ENCODE measurements around the gene FHOD3. TPM values are rescaled to one million over a fixed set of nuclear protein-coding genes. Genes with fewer than 3 reads are reported as not detected.
"Not testable (repeated sequence)": the region's sequence is repeated elsewhere in the genome, so short reads cannot be mapped to it uniquely, and the experiment has no call there.

FHOD3 gene
- polyA plus RNA-seq, 5 donors = 1.5 to 2.5 (median 2.1) TPM

- no peak for DNase-seq
Observed at GRCh38 chr18:36545821-36546427, 248.4 kb downstream of the FHOD3 start.

- no peak for DNase-seq
Observed at GRCh38 chr18:36546876-36547275, 249.4 kb downstream of the FHOD3 start.

- DNase-seq = no peak
Observed at GRCh38 chr18:36547544-36547943, 250.0 kb downstream of the FHOD3 start.

- DNase-seq = not testable (repeated sequence)
Observed at GRCh38 chr18:36551274-36551673, 253.8 kb downstream of the FHOD3 start.

GRCh38 chr18:36558234-36558633 lies 260.7 kb downstream of the FHOD3 start:
- DNase-seq = no peak

GRCh38 chr18:36559149-36559857 lies 261.8 kb downstream of the FHOD3 start:
- DNase-seq = no peak

- no peak for DNase-seq
Observed at GRCh38 chr18:36560187-36560586, 262.7 kb downstream of the FHOD3 start.

- DNase-seq = no peak
Observed at GRCh38 chr18:36561046-36561445, 263.5 kb downstream of the FHOD3 start.

GRCh38 chr18:36564841-36565240 lies 267.3 kb downstream of the FHOD3 start:
- no peak for DNase-seq

- DNase-seq = no peak
Observed at GRCh38 chr18:36567800-36568199, 270.3 kb downstream of the FHOD3 start.

- DNase-seq = no peak
Observed at GRCh38 chr18:36568487-36568886, 271.0 kb downstream of the FHOD3 start.

GRCh38 chr18:36572135-36572856 lies 274.8 kb downstream of the FHOD3 start:
- peak; percentile 31 to 54 for DNase-seq

GRCh38 chr18:36576339-36576738 lies 278.8 kb downstream of the FHOD3 start:
- DNase-seq = no peak

- DNase-seq = no peak
Observed at GRCh38 chr18:36578871-36579710, 281.6 kb downstream of the FHOD3 start.

- DNase-seq = no peak
Observed at GRCh38 chr18:36580266-36580665, 282.8 kb downstream of the FHOD3 start.

- DNase-seq = no peak
Observed at GRCh38 chr18:36580874-36581750, 283.6 kb downstream of the FHOD3 start.

- DNase-seq = no peak
Observed at GRCh38 chr18:36582988-36583745, 285.7 kb downstream of the FHOD3 start.

GRCh38 chr18:36589857-36590543 lies 292.5 kb downstream of the FHOD3 start:
- no peak for DNase-seq
